Activated B cell treated with CpG ODN at 0.5 μM for 24 hours (primary cell): ENCODE data around the gene TGIF1. TPM values are rescaled to one million over a fixed set of nuclear protein-coding genes. Genes with fewer than 3 reads are reported as not detected.

Experiments
- ATAC-seq: fragments of 200-7000 bp; cut with Tn5 transposase; one replicate; pipeline ENCODE4 v1.10.0; 2021; ENCODE audit warnings: low read depth, mild to moderate bottlenecking, moderate library complexity
- CTCF ChIA-PET: fragments of 350-600 bp; sonication (Branson Sonifier 250); formaldehyde crosslinking; loops from one replicate; lab custom pipeline; 2021; ENCODE audit warnings: antibody characterized with exemption; lab: Charles Lee
- POLR2A ChIA-PET: fragments of 350-600 bp; sonication (Branson Sonifier 250); formaldehyde crosslinking; loops from one replicate; lab custom pipeline; 2021; ENCODE audit warnings: antibody characterized with exemption; lab: Charles Lee
- DNase-seq: peaks from one replicate; pipeline ENCODE4 v3.0.0; 2022
- H3K27ac Mint-ChIP-seq: one replicate; pipeline ENCODE4 v1.8.0; 2020; ENCODE audit warnings: mixed read lengths
- H3K27me3 Mint-ChIP-seq: one replicate; pipeline ENCODE4 v1.8.0; 2021; ENCODE audit warnings: mixed read lengths
- H3K36me3 Mint-ChIP-seq: one replicate; pipeline ENCODE4 v1.8.0; 2021; ENCODE audit warnings: low read depth, mixed read lengths
- H3K4me1 Mint-ChIP-seq: one replicate; pipeline ENCODE4 v1.8.0; 2021; ENCODE audit warnings: mixed read lengths
- H3K4me3 Mint-ChIP-seq: one replicate; pipeline ENCODE4 v1.8.0; 2020; ENCODE audit warnings: mild to moderate bottlenecking, mixed read lengths
- H3K9me3 Mint-ChIP-seq: one replicate; pipeline ENCODE4 v1.8.0; 2020; ENCODE audit warnings: mixed read lengths
- CTCF ChIP-seq: fragments of 200-600 bp; IDR thresholded peaks from one replicate; pipeline ENCODE4 v1.8.0; 2022; ENCODE audit warnings: antibody characterized with exemption, mild to moderate bottlenecking
- intact Hi-C: fragments of 100-400 bp; cut with micrococcal nuclease; formaldehyde crosslinking; loops from one replicate; pipeline ENCODE4 v1.15.1; 2024
- total RNA-seq: library from RNA; stranded (reverse); gene quantifications from 2 replicates; pipeline ENCODE4 v1.2.3, GENCODE V29; 2022

The TGIF1 gene
- total RNA-seq, 1 donor from 2014 or later = 76.3 TPM

DNA sequence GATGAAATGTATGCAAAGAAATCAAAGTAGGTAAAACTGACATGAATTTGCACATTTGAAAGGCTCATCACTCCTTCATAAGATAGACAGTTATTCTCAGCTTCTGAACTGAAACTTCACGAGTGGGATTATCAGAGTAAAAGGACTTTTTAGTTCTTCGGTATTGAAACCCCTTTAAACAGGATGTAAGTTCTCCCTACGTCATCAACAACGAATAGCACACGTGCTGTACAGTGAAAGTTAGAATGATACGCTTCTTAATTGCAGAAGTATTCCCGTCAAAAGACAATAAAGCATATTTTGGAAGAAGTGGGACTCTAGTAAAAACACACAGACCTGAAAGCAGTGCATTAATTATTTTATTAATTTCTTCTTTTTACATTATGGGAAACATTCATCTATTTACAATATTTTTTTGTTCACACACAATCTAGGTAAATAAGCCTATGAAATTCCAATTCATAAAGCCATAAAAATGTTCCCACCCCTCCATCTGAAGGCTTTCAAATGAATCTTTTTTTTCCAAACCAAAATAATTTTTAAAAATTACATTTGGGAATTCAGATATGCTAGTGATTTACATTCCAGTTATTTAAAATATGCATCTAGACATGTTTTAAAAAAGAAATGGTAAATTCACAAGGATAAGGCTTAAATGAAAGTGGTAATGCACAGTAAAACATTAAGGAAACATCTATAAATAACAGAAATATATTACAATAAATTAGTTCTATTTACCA, 45.9 kb downstream of the TGIF1 start:
- CTCF ChIA-PET = interaction anchor here (1.2 kb wide), 1 partner anchor 41 kb away, joined by 3 read pairs; no protein-coding TSS in a partner anchor
- Mint-ChIP-seq H3K27ac (peak overlapping the region; percentile 75), H3K9me3 (no peaks in the 10 kb centered on the region), H3K4me1 (peaks cover 49% of the 10 kb centered on the region), H3K4me3 (peak overlapping the region; percentile 48), H3K36me3 (no peaks in the 10 kb centered on the region), H3K27me3 (peaks cover 14% of the 10 kb centered on the region)
- intact Hi-C loops = loop anchor here (2.0 to 5.0 kb wide), 2 partner anchors 45 to 94 kb away; partner anchors contain the start of gene TGIF1
- TF ChIP-seq CTCF = no peak
- DNase-seq = no peak
- peak; percentile 49 for ATAC-seq
- POLR2A ChIA-PET = interaction anchor here (0.9 to 1.3 kb wide), 5 partner anchors 17 to 90 kb away, joined by 3 to 5 read pairs (median 3); no protein-coding TSS in a partner anchor

DNA sequence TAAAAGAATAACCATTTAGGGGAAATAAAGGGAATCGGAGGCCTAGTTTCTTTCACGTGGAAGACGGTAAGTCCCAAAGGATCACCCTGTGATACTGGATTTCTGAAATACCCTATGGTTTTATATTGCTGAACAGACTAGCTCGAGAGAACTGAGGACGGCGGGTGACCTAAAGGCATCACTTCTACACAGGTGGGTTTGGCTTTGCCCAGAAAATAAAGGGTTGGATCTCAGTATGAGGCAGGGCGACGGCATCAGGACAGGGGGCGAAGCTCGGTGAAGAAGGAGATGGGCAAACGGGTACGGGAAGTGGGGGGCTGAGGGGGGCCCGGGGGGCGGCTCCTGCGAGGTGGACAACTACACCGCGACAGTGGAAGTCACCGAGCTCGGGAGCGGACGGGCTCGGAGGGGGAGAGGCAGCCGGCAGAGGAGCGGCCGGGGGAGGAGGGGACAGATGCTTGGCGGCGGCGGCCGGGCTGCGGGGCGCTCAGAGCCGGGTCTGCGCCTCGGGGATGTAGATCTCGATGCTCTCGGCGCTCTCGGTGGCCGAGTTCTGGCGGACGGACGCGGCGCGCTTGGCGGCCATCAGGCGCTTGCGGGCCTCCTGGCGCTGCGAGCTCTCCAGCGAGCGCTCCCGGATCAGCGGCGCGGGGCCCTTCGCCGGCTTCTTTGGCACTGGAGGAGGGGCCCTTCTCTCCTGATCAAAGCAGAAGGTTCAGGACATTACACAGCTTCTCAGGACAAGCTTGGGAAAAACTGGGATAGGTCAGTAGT, 48.9 kb downstream of the TGIF1 start:
- Mint-ChIP-seq H3K4me1 (peaks cover 32% of the 10 kb centered on the region), H3K9me3 (no peaks in the 10 kb centered on the region), H3K36me3 (no peaks in the 10 kb centered on the region), H3K27me3 (peaks cover 14% of the 10 kb centered on the region), H3K4me3 (peak overlapping the region; percentile 80), H3K27ac (peak overlapping the region; percentile 25)
- intact Hi-C loops = loop anchor here (2.0 to 5.0 kb wide), 3 partner anchors 16 to 97 kb away; no protein-coding TSS in a partner anchor
- ChIA-PET CTCF (interaction anchor here (0.9 to 1.0 kb wide), 2 partner anchors 87 to 220 kb away, joined by 3 read pairs; no protein-coding TSS in a partner anchor), POLR2A (interaction anchor here (0.5 to 3.5 kb wide), 7 partner anchors 33 to 220 kb away, joined by 3 to 24 read pairs (median 4); no protein-coding TSS in a partner anchor)
- ATAC-seq (peak; percentile 70), DNase-seq (peak; percentile 33)
- TF ChIP-seq CTCF = no peak

GRCh38 chr18:3499501-3499900, 49.5 kb downstream of the TGIF1 start:
- DNase-seq = no peak
- no peaks in the 10 kb centered on the region for H3K36me3 Mint-ChIP-seq
- H3K4me1 Mint-ChIP-seq = peaks cover 26% of the 10 kb centered on the region
- H3K27me3 Mint-ChIP-seq = peaks cover 14% of the 10 kb centered on the region
- H3K4me3 Mint-ChIP-seq = peak overlapping the region; percentile 80
- no peaks in the 10 kb centered on the region for H3K9me3 Mint-ChIP-seq
- ChIA-PET CTCF (interaction anchor here (0.9 to 1.0 kb wide), 2 partner anchors 87 to 220 kb away, joined by 3 read pairs; no protein-coding TSS in a partner anchor), POLR2A (interaction anchor here (1.0 to 3.5 kb wide), 5 partner anchors 52 to 220 kb away, joined by 3 to 24 read pairs (median 5); no protein-coding TSS in a partner anchor)
- peak; percentile 11 for ATAC-seq
- TF ChIP-seq CTCF = no peak
- intact Hi-C loops = loop anchor here (2.0 to 5.0 kb wide), 3 partner anchors 17 to 97 kb away; no protein-coding TSS in a partner anchor
- peak overlapping the region; percentile 30 for H3K27ac Mint-ChIP-seq

DNA sequence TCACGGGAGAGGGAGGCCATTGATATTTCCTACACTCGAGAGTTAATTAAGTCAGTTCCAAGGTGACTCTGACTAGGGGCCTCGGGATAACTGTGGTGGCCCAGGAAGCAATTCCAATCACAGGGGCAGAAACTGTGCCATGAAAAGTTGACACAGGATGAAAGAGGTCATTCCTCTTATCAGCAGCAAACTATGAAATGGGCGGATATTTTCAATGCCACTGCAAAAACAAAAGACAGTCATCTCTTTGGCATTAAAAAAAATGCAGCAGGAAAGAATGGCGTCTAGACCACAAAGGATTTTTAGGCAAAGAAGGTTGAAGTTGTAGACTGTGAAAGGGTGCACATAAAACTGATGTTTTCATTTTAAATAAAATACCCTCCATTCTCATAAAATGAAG, 50.0 kb downstream of the TGIF1 start:
- no peak for ATAC-seq
- Mint-ChIP-seq H3K27me3 (peaks cover 14% of the 10 kb centered on the region), H3K4me1 (peaks cover 21% of the 10 kb centered on the region), H3K4me3 (peak overlapping the region; percentile 80), H3K27ac (no peak overlapping the region), H3K9me3 (no peaks in the 10 kb centered on the region), H3K36me3 (no peaks in the 10 kb centered on the region)
- POLR2A ChIA-PET = interaction anchor here (1.0 to 3.5 kb wide), 4 partner anchors 52 to 102 kb away, joined by 3 to 24 read pairs (median 10); no protein-coding TSS in a partner anchor
- CTCF ChIA-PET = interaction anchor here (1.0 kb wide), 1 partner anchor 86 kb away, joined by 3 read pairs; no protein-coding TSS in a partner anchor
- intact Hi-C loops = loop anchor here (1.0 kb wide), 1 partner anchor 37 kb away; no protein-coding TSS in a partner anchor
- TF ChIP-seq CTCF = no peak
- DNase-seq = no peak
